OCI-LY7 (cell line): ENCODE measurements around the gene IGFALS. TPM values are rescaled to one million over a fixed set of nuclear protein-coding genes. Genes with fewer than 3 reads are reported as not detected.
A peak's percentile ranks its signal among the peaks of the same experiment; 100 is the strongest.

Source experiments
- BruUV-seq: library from RNA; stranded (reverse); fragments of 400-500 nt; replicated peaks from 2 replicates; lab custom pipeline; 2021; lab: Mats Ljungman, UMichigan
- CTCF ChIA-PET: fragments of 300-600 bp; sonication (Branson Sonifier 250); formaldehyde crosslinking; loops from one replicate; lab custom pipeline; 2022; ENCODE audit warnings: antibody characterized with exemption; ENCODE audit not compliant: unreplicated experiment; lab: Charles Lee
- POLR2A ChIA-PET: fragments of 300-600 bp; sonication (Branson Sonifier 250); formaldehyde crosslinking; loops from one replicate; lab custom pipeline; 2022; ENCODE audit warnings: antibody characterized with exemption; lab: Charles Lee
- DNase-seq: peaks from one replicate; pipeline ENCODE4 v3.0.0-alpha.2; 2015; ENCODE audit warnings: low spot score
- H2AFZ ChIP-seq: fragments of 200-600 bp; sonication (generic), shearing (Covaris generic); 2 replicates; pipeline ENCODE4 v1.6.1; 2014; ENCODE audit warnings: mild to moderate bottlenecking, antibody characterized with exemption, low read length, moderate library complexity
- H3K27ac ChIP-seq: fragments of 200-600 bp; sonication (generic); 2 replicates; pipeline ENCODE4 v1.5.1; 2014; ENCODE audit warnings: mixed run types, low read depth, mild to moderate bottlenecking, moderate library complexity, low read length, inconsistent platforms; ENCODE audit not compliant: poor library complexity, severe bottlenecking
- H3K36me3 ChIP-seq: fragments of 200-600 bp; sonication (generic); 2 replicates; pipeline ENCODE4 v1.6.1; 2014; ENCODE audit warnings: mild to moderate bottlenecking, antibody characterized with exemption, low read length, moderate library complexity, mixed read lengths; ENCODE audit not compliant: insufficient read depth
- H3K4me1 ChIP-seq: fragments of 200-600 bp; sonication (generic); 2 replicates; pipeline ENCODE4 v1.5.1; 2014; ENCODE audit warnings: mild to moderate bottlenecking, low read length; ENCODE audit not compliant: insufficient read depth, poor library complexity, severe bottlenecking
- H3K4me2 ChIP-seq: fragments of 200-600 bp; sonication (generic); 2 replicates; pipeline ENCODE4 v1.6.1; 2014; ENCODE audit warnings: mild to moderate bottlenecking, low read length
- H3K4me3 ChIP-seq: fragments of 200-600 bp; sonication (generic); 2 replicates; pipeline ENCODE4 v1.5.1; 2014; ENCODE audit warnings: mild to moderate bottlenecking, low read depth, low read length; ENCODE audit not compliant: poor library complexity, severe bottlenecking
- H3K79me2 ChIP-seq: fragments of 200-600 bp; sonication (generic); 2 replicates; pipeline ENCODE4 v1.6.1; 2016; ENCODE audit warnings: low read depth, mild to moderate bottlenecking, low read length, moderate library complexity, mixed read lengths; ENCODE audit not compliant: insufficient read depth
- H3K9me2 ChIP-seq: fragments of 200-600 bp; sonication (generic); 2 replicates; pipeline ENCODE4 v1.6.1; 2016; ENCODE audit warnings: mild to moderate bottlenecking, low read length, mixed read lengths; ENCODE audit not compliant: insufficient read depth
- H3K9me3 ChIP-seq: fragments of 200-600 bp; sonication (generic); 2 replicates; pipeline ENCODE4 v1.6.1; 2014; ENCODE audit warnings: mild to moderate bottlenecking, mixed run types, low read length, mixed read lengths
- H4K20me1 ChIP-seq: fragments of 200-600 bp; sonication (generic); 2 replicates; pipeline ENCODE4 v1.6.1; 2014; ENCODE audit warnings: mild to moderate bottlenecking, antibody characterized with exemption, low read length, moderate library complexity, mixed read lengths; ENCODE audit not compliant: insufficient read depth
- CTCF ChIP-seq: fragments of 200-600 bp; sonication (generic); conservative IDR thresholded peaks from 2 replicates; pipeline ENCODE4 v1.5.1; 2014; ENCODE audit warnings: mild to moderate bottlenecking, antibody characterized with exemption, low read length, moderate library complexity, mixed read lengths
- EZH2phosphoT487 ChIP-seq: fragments of 200-600 bp; sonication (generic); IDR thresholded peaks from 2 replicates; pipeline ENCODE4 v1.6.1; 2018; ENCODE audit warnings: low read depth, borderline replicate concordance, mild to moderate bottlenecking, mixed run types, antibody characterized with exemption, low read length, moderate library complexity, mixed read lengths
- intact Hi-C: fragments of 100-400 bp; cut with micrococcal nuclease; formaldehyde crosslinking; loops from one replicate; pipeline ENCODE4 v1.10.0; 2022; ENCODE audit not compliant: unreplicated experiment
- total RNA-seq, 2 experiments: library from RNA; depleted of rRNA in 1 of 2; stranded (reverse); fragments of >200 nt in 1 of 2; shearing (Covaris generic) in 1 of 2; gene quantifications; 2 replicates each; pipeline ENCODE4 v1.2.3, GENCODE V29; 2014 to 2022

IGFALS gene
- total RNA-seq, 2 experiments from 2014 or later: 0.13 TPM; not detected in 1

GRCh38 chr16:1779741-1780676 lies 13.5 kb downstream of the IGFALS start:
- H3K79me2 ChIP-seq: peaks cover 17% of the 10 kb centered on the region
- no peak overlapping the region for H3K4me3 ChIP-seq
- intact Hi-C loops: loop anchor here (5.0 kb wide), 2 partner anchors 47 to 162 kb away; partner anchors contain the start of genes FAHD1, HAGH and MSRB1
- H3K4me2 ChIP-seq: no peak overlapping the region
- TF ChIP-seq EZH2phosphoT487 (no peak), CTCF (no peak)
- ChIA-PET CTCF (no interaction called here), POLR2A (no interaction called here)
- no peaks in the 10 kb centered on the region; the same call in 1 of the 2 replicates for H4K20me1 ChIP-seq
- H3K4me1 ChIP-seq: peaks cover 15% of the 10 kb centered on the region
- no peak overlapping the region for H3K27ac ChIP-seq
- no peak overlapping the region for H2AFZ ChIP-seq
- no peaks in the 10 kb centered on the region for H3K9me2 ChIP-seq
- no peak for DNase-seq
- no peaks in the 10 kb centered on the region for H3K9me3 ChIP-seq
- BruUV-seq: TSS peak; percentile 71
- H3K36me3 ChIP-seq: peaks cover 53% of the 10 kb centered on the region

- Histone ChIP-seq H3K4me3 (no peak overlapping the region), H3K9me3 (no peaks in the 10 kb centered on the region), H3K4me1 (peaks cover 22% of the 10 kb centered on the region), H3K27ac (no peak overlapping the region), H4K20me1 (no peaks in the 10 kb centered on the region; the same call in 1 of the 2 replicates), H3K9me2 (no peaks in the 10 kb centered on the region), H3K79me2 (peaks cover 18% of the 10 kb centered on the region), H2AFZ (no peak overlapping the region), H3K4me2 (no peak overlapping the region), H3K36me3 (peaks cover 55% of the 10 kb centered on the region)
- ChIA-PET CTCF (no interaction called here), POLR2A (no interaction called here)
- no TSS peak for BruUV-seq
- intact Hi-C loops: no loop called here
- no peak for TF ChIP-seq CTCF
- TF ChIP-seq EZH2phosphoT487: no peak
- DNase-seq: no peak
Observed at GRCh38 chr16:1779234-1779701, 14.2 kb downstream of the IGFALS start.
